NCI-H2196 (cell line): Measurements from ENCODE around the gene KRT3.
A peak's percentile ranks its signal among the peaks of the same experiment; 100 is the strongest.
"Not testable (repeated sequence)": the region's sequence is repeated elsewhere in the genome, so short reads cannot be mapped to it uniquely, and the experiment has no call there.

Experiments
- DNase-seq: peaks from one replicate; lab custom pipeline; 2025; ENCODE audit not compliant: unreplicated experiment; lab: John Stamatoyannopoulos, UW

Gene KRT3

DNA sequence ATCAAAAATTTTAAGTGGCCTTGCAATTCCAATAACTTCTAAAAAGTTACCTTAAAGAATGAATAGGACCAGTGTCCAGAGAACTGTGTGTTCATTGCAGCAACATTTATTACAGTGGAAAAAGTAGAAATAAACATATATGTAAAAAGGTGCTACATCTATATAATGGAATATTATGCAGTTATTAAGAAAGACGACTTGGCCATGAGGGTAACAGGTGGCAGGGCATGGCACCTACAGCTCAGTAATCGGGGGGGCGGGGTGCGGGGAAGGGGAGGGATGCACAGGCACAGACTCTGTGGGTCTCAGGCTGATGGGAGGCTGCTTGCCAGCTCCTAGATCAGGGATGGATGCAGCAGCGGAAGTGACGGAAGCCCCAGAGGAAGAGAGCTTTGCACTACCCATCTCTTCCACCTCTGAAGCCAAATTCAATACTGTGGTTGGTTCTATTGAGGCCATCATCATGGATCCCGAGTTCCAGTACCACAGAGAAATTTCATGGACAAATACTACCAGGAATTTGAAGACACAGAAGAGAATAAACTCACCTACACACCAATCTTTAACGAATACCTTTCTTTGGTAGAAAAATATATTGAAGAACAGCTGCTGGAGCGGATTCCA is 32.8 kb downstream of the KRT3 start:
- DNase-seq = no peak

DNA sequence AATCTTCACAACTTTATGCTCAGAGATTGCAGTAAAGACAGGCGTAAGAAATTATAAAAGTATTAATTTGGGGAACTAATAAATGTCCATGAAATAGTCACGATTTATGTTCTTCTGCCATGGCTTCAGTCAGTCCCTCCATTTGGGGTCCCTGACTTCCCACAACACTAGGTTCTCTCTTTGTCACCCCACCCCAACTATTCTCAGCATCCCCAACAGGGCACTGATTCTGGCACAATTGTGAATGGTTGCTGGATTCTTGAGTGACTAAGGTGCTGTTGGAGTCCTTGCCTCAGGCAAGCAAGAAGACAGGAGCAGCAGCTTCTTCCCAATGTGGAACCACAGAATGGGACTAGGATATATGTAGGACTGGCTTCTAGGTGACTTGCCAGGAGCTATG is 34.1 kb downstream of the KRT3 start:
- DNase-seq = no peak

DNA sequence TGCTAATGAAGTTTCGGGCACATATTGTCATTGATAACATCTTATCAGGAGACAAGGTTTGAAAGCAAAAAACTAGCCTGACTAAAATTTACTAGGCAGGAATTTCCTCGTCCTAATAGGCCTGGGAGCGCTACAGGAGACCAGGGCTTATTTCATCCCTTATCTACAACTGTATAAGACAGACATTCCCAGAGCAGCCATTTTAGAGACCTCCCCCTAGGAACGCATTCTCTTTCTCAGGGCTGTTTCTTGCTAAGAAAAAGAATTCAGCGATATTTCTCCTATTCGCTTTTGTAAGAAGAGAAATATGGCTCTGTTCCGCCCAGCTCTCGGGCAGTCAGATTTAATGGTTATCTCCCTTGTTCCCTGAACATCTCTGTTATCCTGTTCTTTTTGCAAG is 34.7 kb downstream of the KRT3 start:
- DNase-seq = not testable (repeated sequence)

GRCh38 chr12:52760623-52761022 is 35.3 kb downstream of the KRT3 start:
- no peak for DNase-seq

DNA sequence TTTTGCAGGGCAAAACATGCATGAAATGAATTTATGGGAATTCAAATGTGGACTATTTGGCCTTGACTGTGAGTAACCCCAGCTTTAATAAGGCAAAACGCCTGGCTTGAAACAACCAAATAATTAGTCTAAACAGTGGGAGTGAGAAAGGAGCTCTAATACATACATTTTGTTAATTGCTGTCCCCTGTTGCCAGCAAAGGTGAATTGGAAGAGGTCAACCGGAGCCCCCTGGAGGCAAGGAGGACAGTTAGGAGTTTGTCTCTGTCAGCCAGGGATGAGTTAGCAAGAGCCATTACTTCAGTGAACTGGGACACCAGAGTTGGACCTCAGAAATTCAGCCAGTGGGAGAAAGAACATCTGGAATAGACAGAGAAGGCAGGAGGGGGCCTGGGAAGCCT is 36.2 kb downstream of the KRT3 start:
- DNase-seq = no peak

DNA sequence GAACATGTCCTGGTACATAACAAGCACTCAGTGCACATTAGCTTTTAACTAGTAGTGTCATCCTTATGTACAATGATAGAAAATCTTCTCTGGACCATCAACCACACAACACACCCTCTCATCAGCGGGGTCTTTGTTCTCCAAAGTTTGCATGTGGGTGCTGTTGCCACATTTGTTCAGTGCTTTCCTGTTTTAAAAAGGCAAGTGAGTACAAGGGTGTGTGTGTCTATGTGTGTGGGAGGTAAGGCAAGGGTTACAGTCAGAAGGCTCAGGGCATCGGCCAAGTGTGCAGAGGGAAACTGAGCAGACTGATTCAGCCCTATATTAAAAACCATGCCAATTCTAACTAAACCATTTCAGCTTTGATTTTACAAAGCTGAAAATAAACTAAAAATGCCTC is 36.7 kb downstream of the KRT3 start:
- DNase-seq = no peak

- DNase-seq = no peak
These were observed 38.3 kb downstream of the KRT3 start for GRCh38 chr12:52757449-52758176.

DNA sequence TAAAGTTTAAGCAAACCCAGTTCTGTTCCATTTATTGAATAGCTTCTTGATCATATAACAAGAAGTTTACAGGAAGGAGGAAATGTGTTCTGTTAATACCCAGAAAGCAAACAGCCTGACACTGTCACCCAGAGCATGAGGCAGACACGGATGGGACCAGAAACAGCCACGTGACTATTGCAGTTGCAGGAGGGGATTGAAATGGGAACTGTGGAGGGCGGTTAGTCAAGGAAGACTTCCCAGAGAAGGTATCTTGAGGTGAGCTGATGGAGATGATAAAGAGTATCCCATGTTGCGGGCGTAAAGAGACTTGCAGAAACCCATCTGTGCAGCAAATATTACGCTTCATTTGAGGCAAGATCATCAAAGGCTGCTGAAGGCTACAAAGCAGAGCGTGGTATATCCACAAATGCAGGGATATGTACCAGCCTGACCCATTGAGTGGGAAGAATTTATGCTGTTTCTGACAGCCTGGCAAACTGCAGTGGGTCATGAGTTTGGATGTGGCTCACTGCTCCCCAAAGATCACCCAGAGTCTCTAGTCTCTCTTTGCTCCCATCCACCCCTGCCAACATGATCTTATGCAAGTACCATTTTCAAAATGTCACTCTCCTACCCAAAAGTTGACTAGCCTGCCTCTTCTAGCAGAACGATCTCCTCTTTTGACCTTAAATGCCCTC is 39.5 kb downstream of the KRT3 start:
- no peak for DNase-seq

- no peak for DNase-seq
These were observed 40.4 kb downstream of the KRT3 start for GRCh38 chr12:52755533-52755932.

GRCh38 chr12:52754135-52754534 is 41.8 kb downstream of the KRT3 start:
- DNase-seq = no peak

DNA sequence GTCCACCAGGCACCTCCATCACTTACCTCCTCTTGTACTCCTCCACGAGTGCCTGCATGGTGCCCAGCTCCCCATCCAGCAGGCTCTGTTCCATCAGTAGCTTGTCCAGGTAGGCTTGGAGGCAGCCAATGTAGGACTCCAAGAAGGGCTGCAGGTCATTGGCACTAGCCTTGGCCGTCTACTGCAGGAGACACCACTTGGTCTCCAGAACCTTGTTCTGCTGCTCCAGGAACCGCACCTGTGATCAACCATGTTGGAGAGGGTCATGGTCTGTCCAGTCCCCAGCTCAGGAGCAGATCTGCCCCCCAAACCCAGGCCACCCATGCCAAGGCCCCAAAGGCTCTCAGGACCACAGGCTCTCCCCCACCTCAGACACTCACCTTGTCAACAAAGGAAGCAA is 42.6 kb downstream of the KRT3 start:
- no peak for DNase-seq

GRCh38 chr12:52752516-52752915 is 43.4 kb downstream of the KRT3 start:
- DNase-seq = no peak

DNA sequence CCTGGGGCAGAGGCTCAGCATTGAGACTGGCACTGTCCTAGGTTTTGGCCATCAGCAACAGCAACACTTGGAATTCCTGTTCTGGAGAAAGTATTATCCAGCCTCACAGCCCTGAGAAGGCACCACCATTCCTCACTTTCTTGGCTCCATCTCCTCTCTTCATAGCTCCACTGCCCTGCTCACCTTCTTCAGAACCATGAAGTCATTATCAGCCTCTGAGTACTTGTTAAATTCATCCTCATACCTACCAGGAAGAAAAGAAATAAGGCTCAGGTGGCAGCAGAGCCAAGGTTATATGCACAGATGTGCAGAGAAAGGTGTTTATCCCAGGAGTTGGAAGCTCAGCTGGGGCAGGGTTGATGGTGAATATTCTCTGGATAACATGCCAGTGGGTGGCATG is 44.1 kb downstream of the KRT3 start:
- DNase-seq = no peak

DNA sequence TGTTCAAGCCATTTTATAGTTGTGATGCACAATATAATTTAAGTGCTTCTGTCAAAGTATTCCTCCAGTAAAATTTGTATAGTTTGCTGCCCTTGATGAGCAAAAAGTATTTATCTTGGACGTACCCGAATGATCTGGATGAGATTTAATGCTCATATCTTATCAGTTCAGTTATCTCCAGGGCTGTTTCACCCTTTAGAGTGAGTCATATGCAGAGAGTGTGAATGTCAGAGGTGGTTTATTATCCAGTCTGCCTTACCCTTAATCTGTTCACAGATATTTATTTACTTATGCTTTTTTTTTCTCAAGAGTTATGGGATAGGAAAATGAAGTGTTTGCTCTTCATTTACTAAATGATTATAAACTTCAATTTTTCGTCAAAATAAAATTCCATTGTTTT is 45.4 kb downstream of the KRT3 start:
- not testable (repeated sequence) for DNase-seq

DNA sequence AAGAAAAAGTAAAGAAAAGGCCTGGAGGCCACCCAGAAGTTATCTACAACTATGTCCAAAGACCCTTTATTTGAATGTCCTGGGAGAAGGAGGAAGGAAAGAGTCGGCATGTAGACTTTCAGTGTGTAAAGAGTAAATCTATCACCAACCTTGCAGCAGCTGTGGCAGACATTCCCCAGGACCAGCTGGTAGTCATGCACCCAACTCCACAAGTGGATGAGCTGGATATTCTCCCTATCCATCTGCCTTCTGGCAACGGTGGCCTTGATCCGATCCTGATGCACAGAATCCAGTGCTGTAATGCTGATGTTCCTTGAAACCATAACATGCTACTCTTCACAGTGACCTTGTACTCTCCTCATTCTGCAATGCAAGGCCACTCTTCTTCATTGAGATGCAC is 46.1 kb downstream of the KRT3 start:
- no peak for DNase-seq

DNA sequence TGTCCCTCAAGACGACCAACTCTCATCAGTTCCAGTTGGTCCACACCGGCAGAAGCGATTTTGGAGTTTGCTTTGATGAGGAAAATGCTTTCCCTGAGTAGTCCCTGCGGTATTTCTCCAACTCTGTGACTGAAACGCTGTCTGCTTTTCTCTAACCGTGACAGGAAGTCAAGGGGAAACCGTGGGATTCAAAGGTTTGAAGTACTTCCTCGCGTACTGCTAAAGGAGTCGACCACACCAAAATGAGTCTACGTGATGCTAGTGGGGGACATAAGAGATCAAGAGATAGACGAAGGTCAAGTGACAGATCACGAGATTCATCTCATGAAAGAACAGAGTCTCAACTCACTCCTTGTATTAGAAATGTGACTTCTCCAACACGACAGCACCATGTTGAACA is 47.3 kb downstream of the KRT3 start:
- no peak for DNase-seq

GRCh38 chr12:52745554-52745953 is 50.4 kb downstream of the KRT3 start:
- no peak for DNase-seq

DNA sequence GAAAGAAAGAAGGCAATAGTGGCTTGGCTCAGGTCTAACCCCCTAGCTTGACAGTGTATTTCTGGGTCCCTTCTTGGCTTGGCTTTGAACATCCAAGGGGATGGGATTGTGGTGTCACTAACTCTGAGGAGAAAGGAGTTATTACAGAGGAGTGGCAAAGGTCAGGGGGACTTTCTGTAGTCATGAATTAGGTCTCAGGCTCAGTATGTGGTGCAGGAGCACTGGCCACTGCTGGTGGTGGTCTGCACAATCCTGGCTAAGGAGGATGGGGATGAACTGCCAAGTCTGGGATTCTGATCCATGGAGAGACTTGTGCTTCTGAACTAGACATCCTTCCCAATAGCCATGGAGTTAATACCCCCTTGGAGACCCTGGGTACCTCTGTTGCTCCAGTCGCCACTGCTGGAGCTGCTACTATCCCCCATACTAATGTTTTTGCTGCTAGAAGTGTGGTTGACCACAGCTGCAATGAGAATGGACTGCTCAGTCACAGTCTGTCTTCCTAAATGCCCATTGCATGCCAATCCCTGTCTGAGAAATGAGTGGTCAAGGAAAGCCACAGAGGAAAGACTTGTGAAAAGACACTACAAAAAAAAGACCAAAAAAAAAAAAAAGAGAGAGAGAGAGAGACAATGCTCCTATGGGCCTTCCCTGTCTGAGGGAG is 51.3 kb downstream of the KRT3 start:
- no peak for DNase-seq

- no peak for DNase-seq
These were observed 53.0 kb downstream of the KRT3 start for GRCh38 chr12:52742822-52743457.

DNA sequence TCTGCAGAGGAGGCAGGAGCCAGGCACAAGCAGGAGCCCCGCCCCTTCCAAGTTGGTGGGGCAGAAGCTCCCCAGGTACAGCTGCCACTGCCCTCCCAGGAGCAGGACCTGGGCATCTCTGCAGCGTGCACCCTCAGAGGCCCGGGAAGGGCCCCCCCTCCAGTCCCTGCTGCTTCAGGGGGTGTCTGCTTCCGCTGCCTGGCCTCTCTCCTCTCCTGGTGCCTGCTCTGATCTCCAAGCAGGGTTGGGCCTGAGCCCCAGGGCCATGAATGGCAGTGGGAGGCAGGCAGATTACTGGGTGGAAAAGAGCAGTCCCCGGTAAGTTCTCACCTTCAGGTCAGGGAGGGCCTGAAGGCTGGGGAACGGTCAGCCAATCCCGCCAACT is 53.7 kb downstream of the KRT3 start:
- DNase-seq = no peak

DNA sequence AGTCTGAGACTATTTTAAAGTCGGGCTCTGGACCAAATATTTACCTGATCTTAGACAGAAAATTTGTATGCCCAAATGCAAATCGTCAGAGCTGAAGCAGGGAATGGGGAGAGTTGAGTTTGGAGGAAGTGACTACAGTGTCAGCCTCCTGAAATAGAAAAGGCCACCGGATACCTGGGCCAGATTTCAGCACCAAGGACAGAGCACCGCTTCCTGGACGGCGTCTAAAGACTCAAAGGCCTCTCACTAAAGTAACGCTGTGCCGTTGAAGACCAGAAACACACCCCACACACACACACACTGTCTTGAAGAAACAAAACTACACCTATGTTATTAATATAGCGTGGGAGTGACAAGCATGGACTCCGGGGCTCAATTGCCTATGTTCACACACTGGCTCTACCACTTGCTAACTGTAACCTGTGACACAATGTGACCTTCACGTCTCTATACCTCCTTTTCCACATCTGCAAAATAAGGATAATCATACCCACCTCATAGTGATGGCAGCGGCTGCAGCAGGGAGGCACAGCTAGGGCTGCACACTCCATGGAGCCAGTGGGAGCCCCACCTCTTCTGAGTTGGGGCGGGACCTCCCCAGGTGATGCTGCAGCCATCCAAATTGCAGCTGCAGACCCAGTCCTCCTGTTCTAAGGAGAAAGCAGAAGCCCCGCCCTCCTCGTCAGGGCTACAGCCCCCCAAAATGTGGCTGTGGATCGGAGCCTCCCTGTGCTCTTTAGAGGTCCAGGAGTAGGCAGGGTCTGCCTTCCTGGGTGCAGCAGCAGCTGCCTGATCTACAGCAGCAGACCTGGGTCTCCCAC is 54.3 kb downstream of the KRT3 start:
- peak; percentile 10 for DNase-seq
